HG03342 (cell line): ENCODE data around the gene AIDA.

ENCODE experiments used
- ATAC-seq: cut with Tn5 transposase; IDR thresholded peaks from one replicate; pipeline ENCODE4 v1.9.1; 2021; ENCODE audit warnings: mild to moderate bottlenecking, moderate library complexity; ENCODE audit not compliant: unreplicated experiment

The AIDA gene

GRCh38 chr1:222653178-222653827 lies 59.0 kb downstream of the AIDA start:
- ATAC-seq: peak; percentile 70

DNA sequence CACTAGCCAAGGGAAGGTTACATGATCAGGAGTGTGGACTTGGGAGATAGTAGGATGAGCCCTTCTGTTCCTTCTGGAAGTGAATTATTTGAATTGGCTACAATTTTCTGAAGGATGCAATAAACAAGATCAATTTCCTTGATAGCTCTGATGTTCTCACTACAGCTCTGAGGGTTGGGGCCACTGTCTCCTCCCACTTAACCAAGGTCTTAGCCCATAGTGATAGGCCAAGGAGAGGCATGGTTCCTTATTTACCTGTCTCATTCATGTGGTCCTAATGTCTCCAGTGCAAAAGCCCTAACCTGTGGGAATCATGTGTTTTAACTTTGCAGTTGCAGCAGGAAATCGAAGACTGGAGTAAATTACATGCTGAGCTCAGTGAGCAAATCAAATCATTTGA lies 59.6 kb downstream of the AIDA start:
- no peak for ATAC-seq

DNA sequence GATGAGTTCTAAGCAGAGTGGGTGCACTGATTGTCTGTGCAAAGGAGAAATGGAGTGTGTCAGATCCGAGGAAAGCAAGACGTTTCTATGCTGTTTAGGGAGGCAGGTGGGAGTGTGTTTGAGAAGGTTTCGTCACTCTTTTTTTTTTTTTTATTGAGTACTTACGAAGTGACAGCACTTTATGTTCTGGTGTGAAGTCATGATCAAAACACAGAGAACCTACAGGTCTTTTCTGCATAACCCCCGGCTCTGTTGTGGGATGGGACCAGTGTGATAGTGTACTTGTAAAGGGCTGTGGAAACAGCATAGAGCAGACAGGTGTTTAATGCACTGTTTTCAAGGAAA lies 67.7 kb downstream of the AIDA start:
- ATAC-seq: no peak

GRCh38 chr1:222643938-222644635 lies 68.2 kb downstream of the AIDA start:
- peak; percentile 97 for ATAC-seq

DNA sequence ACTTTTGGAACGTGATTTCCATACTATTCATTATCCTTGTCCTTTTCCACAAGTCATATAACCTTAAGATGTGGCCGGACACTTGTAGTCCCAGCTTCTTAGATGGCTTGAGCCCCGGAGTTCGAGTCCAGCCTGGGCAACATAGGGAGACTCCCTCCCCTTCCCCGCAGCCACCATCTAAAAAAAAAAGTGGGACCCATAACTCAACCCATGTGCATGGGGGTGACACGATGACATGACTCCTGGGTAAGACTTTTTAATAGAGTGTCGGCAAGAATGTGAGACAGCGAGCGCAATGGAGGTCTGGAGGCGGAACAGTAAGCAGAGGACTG lies 68.7 kb downstream of the AIDA start:
- ATAC-seq: no peak

- no peak for ATAC-seq
Observed at GRCh38 chr1:222642468-222642867, 69.8 kb downstream of the AIDA start.

GRCh38 chr1:222641269-222641948 lies 70.9 kb downstream of the AIDA start:
- no peak for ATAC-seq

DNA sequence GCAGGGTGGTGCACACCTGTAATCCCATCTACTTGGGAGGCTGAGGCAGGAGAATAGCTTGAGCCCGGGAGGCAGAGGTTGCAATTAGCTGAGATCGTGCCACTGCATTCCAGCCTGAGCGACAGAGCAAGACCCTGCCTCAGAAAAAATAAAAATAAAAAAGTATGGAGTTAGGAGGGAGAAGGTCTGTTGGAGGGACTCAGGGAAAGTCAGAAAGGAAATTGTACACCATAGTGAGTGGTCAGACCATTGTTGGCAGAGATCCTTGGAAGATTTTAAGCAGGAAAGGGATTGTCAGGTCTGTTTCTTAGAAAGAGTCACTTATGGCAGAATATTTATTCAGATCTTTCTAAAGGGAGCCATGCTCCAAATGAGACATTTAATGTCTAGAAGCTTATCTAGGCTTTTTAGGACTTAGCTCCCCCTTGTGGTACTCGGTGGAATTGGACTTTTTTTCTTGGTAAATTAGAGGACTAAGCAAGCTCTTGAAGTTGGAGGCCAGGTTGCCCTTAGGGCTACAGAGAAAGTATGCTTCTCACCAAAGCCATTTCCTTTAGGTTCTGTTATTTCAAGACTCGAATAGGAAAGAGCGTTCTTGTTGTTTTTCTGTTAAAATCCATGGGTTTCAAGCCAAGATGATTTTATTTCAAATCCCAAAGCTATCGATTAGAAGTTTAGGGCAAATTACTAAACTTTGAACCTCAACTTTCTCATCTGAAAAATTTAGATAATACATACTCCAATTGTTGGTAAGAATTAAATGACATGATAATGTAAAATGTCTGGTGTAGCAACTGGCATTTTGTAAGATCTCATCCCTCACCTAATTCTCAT lies 77.9 kb downstream of the AIDA start:
- peak; percentile 85 for ATAC-seq

- ATAC-seq: no peak
Observed at GRCh38 chr1:222632749-222633148, 79.5 kb downstream of the AIDA start.

GRCh38 chr1:222631611-222632208 lies 80.6 kb downstream of the AIDA start:
- no peak for ATAC-seq

- ATAC-seq: no peak
Observed at GRCh38 chr1:222629921-222630535, 82.3 kb downstream of the AIDA start.

- no peak for ATAC-seq
Observed at GRCh38 chr1:222627232-222627631, 85.1 kb downstream of the AIDA start.

GRCh38 chr1:222624214-222624613 lies 88.1 kb downstream of the AIDA start:
- no peak for ATAC-seq

- ATAC-seq: no peak
Observed at GRCh38 chr1:222623458-222623857, 88.8 kb downstream of the AIDA start.

GRCh38 chr1:222622765-222623164 lies 89.5 kb downstream of the AIDA start:
- ATAC-seq: no peak

GRCh38 chr1:222620566-222620965 lies 91.7 kb downstream of the AIDA start:
- peak; percentile 38 for ATAC-seq

DNA sequence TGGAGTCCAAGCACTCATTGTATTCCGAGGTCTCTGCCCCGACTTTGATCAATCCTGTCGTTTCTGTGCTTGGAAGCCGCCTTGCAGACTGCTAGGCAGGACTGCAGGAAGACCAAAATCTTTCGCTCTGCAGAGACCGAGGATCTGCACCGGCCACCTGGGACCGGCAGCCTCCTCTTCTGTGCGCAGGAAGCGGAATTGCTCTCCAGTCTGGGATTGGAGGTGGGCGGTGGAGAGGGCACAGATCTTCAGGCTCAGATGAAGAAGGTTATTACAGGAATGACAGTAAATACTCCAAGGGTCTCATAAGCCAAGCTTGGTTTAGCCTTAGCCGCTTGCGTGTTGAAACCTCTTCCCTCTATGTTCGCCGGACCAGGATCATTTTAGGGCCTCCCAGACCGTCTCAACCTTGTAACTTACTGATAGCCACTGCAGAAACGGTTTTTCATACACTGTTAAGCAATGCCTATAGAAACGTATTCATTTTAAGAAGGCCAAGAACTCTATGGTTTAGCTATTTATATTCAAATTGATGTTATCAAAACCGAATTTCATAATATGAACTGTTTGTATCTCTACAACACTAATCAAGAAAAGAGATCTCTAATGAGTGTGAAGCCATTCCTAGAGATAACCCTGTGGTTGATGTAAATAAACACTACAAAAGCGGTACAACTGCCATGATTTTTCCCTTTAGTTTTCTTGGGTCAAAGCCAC lies 93.3 kb downstream of the AIDA start:
- ATAC-seq: no peak
